ENCODE data around the gene HCRTR1. TPM values are rescaled to one million over a fixed set of nuclear protein-coding genes. Genes with fewer than 3 reads are reported as not detected.

HCRTR1 gene
- polyA plus RNA-seq, 12 donors: 0.15 to 1.2 (median 0.23) TPM; not detected in 7

DNA sequence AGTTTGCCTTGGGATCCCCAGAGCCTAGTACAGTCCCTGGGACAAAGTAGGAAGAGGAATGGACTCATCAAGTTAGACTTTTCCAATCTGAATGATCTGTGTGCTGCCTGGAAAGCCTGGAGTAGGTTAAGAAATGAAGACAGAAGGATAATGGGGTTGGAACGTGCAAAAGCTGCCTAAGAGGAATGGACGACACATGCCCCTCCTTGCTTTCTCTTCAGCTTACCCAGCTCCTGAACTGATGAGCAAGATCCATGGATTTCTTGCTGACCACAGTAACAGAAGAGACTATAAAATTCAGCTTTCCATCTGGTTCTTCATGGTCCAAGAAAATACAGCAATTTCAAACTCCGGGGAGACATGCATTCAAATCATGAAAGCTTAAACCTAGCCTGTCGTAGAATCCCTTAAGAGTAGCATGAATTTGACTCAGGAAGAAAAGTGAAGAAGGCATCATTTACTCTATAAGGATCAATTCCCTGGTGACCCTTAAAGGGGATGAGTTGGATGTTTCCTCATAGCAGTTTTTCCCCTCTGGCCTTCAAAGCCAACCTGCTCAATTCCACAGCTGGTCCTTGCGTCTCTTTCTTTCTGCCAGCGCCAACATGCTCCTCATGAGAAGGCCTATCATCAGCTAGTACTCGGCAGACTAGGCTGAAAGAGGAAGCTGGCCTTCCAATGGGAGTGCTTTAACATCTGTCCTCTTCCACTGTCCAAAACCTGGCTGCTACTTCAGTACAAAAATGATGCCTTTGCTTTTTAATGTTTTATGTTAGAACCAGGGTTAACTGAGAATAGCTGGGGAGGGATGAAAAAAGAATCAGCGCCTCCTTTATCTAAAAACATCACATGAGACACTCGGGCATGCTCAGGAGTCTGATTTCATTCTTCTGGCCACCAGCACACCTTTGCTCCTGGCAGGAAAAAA, 32.9 kb downstream of the HCRTR1 start:
- no peak for DNase-seq

DNA sequence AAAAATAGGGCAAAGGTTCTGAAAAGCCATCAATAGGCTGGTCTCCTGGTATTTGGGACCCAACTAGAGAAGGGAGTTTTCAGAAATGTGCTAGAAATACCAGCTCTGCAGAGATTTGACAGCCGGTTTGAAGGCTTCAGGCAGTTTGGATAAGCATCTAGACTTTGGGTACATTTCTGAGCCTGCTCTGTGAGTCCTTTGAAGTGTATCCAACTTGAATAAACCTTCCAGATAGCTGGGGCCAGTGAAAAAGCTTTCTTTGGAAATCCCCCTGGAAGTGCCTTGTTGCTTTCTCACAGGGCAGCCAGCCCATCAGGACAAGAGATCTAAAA, 33.6 kb downstream of the HCRTR1 start:
- no peak for DNase-seq

DNA sequence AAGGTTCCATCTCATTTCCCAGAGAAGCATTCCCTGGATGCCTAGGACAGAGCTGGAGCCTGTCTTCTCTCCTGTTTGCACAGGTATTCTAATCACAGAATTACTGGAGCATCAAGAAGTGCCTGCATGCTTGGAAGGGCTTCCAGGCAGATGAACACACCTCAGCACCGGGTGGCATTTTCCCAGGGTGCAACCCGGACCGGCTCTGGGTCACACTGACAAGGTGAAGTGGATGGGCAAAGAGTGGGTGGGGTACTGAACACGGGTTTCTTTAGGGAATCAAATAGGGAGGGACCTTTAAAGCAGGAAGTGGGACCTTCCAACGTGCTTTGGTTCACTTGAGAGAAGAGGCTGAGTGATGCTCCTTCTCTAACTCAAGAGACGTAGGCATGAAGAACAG, 34.3 kb downstream of the HCRTR1 start:
- no peak for DNase-seq

DNA sequence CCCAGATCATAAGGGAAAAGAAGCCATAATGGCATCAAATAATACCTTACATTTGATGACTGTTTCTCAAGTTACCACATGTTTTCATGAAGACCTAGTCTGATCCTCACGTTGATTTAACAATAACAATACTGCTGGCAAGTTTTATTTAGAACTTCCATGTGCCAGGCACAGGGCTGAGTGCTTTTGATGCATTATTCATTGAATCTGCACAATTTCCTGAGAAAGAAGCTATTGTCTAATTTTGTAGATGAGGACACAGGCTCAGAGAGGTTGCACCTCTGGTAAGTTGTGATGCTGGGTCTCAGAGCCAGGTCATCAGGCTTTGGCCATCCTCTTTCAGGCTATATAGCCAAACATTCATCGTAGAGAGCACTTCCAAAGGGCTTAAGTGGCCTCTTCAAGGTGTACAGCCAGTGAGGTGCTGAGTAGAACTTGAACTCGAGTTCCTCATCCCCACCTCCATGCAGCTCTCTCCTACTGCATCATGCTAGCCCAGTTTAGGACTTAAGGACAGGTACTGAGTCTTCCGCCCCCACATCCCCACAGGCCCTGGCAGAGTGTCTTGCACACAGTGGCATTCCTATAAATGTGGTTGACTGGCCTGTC, 35.5 kb downstream of the HCRTR1 start:
- DNase-seq: no peak

DNA sequence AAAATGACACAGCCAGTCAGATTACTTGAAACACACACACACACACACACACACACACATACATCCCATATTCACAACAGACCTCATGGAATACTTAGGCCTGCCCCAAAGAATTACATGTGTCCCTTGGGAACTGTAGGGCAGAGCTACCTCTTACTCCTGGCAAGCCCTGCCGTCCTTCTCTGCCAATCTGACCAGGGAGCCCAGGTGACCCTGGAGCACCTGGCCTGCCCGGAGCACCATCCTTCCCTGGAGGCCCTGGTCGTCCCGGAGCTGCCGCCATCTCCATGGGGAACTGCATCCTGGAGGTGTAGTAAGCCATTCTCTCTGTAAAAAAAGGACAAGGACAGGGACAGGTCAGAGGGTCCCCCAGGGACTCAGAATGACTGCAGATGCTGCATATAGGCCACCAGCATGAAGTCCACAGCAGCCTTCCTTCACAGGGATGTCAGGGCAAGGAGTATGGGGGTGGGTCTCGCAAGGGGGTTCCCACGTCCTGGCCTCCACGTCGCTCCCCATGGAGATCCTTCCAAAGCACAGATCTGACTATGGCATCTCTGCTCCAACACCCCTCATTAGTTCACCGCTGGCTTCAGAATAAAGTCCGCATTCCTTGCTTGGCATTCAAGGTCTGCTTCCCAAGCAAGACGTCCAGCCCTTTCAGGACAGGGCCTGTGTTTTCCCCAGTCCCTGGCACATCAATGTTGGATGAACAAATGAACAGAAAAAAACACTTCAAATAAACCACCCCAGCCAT, 36.4 kb downstream of the HCRTR1 start:
- DNase-seq: no peak

DNA sequence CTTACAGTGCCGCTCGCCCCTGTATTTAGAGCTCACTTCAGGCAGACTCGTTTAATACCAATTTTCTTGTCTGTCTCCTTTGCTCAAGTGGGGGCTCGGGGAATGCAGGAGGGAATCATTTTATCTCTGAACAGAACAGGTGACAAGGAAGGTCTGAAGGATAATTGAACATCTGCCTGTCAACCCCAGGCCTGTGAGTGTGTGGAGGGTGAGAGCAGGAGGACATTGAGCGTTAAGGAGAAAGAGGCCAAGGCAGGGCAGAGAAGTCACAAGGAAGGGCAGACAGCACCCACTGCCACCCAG, 36.9 kb downstream of the HCRTR1 start:
- no peak for DNase-seq

DNA sequence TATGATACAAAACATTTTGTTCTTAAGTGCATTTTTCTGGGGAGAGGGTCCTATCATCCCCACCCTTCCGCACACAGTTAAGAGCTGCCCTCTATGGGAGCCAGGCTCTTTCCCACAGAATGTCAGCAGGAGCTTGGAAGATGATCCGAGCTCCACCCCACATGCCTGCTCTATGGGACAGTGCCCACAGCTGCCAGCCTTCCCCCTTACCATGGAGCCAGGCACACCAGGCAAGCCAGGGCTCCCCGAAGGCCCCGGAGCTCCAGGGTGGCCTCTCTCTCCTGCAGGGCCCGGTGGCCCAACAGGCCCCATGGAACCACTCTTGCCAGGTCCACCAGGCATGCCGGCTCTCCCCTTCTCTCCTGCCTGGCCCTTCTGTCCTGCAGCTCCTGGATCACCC, 37.6 kb downstream of the HCRTR1 start:
- no peak for DNase-seq

DNA sequence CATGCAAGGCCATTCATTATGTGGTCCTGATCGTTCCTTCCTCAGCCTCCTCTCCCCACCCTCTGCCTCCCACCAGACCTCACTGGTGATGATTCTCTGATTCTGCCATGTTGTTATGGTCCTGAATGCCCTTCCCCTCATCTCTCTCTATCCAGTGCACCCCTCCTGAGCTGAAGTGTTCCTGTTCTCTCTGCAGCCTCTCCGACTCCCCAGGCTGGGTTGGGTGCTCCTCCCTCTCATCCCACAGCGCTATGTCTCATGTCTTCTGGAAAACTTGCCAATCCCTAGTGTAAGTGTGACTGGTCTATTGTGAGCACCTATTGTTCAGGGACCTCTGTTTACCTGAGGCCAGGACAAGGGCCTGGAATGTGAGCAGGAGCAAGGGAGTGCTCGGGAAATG, 38.3 kb downstream of the HCRTR1 start:
- no peak for DNase-seq

DNA sequence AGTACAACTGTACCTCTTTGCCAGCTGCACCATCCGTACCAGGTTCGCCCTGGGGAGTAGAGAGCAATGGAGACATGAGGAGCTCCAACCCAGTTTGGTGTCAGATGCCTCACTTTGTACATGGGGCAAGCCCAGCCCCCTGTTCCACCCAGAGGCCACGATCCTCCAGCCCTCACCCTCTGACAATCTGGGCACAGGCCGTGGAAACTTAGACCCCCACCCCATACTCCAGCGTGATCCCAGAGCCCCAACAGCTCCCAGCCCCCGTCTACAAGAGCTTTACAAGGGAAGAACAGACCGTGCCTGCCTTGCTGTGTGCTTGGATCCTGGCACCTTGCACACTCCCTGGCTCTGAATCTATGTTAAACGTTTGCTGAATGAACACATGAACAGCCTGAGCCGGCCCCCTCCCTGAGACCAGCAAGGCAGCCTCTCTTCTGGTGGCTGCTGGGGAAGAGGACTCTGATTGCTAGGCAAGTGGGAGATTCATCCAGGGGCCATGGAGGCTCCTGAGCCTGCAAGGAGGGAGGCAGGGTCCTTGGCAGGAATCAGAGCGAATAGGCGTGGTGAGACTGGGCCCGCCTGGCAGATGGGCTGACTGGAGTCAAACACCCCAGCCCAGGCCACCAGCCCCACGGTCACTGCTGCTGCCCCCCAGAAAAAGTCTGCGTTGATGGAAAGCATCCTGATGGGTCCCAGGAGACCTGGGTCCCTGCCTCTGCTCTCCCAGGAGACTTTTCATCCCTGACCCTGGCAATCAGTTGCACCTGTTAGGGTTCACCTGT, 39.7 kb downstream of the HCRTR1 start:
- DNase-seq: no peak

DNA sequence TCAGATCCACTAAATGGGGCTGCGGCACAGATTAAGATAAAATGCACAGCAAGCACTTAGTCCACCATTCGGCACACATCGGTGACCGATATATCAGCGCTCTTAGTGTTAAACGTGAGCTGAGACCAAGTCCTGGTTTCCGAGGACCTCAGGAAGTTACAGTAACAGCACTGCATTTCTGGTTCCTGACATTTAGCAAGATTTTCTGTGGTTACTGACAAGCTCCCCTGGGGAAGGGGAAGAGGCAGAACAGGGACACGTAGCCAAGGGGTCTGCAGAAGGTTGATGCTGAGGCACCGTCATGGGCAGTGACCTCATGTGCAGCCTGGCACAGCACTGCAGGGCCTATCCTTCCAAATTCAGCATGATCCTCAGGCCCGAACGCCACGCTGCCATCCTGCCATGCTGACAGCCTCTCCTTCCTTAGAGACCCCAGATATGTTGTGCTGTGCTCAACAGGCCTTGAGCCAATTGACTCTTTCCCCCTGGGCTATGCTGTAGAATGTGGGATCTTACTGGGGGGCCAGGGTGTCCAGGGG, 40.6 kb downstream of the HCRTR1 start:
- DNase-seq: no peak

DNA sequence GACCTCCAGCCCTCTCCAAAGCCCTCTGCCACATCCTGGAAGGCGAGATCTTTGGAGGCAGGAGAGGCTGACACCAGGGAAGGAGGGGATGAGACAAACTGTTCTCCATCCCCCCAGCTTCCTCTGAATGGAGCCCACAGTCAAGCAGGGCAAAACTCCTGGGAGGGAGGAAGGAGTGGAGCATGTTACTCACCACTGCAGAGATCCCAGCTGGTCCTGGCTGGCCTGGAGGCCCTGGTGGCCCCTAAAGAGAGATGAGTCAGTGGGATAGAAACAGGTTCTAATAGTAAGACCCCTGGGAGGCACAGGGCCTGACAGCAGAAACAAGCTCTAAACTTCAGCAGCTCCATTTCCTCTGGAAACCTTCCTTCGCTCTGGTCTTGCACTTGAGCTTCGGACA, 41.2 kb downstream of the HCRTR1 start:
- no peak for DNase-seq

DNA sequence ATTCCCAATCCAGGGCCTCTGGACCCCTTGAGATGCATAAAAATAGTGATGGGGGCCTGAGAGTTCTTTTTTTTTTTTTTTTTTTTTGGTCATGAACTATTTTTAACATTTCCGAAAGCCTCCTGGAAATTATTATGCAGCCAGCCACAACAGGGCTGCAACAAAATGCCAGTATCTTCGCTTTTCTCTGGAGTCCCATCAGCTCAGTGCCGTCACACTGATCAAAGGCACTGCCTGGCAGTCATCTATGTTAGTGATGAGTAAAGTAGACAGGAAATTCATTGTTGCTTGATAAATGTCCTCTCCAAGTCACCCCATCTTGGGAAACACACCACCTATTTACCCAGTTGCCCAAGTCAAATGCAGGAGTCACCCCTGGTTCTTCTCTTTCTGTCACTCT, 42.4 kb downstream of the HCRTR1 start:
- no peak for DNase-seq

DNA sequence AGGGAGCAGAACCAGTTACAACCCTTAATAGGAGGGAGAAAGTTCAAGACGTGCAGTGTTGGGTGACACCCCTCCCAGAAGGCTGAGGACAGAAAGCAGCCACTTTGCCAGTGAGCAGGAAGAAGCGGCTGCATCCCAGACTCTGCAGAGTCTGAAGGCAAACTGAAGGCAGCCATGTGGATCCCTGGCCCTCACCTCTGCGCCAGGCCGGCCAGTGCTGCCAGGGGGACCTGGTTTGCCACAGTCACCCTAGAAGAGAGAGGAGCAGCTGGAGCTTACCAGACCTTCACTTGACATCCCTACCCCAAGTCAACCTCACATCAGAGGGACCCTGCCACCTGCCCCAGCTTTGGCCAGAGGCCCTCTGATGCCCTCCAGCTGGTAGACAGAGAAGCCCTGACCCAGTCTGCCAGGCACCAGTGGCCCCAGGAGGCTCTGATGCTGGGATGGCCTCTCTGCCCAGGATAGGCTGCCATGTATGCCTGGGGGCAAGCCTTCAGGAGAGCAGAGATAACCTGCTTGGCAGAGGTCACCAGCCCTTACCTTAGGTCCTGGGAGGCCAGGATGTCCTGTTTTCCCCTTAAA, 43.5 kb downstream of the HCRTR1 start:
- no peak for DNase-seq

DNA sequence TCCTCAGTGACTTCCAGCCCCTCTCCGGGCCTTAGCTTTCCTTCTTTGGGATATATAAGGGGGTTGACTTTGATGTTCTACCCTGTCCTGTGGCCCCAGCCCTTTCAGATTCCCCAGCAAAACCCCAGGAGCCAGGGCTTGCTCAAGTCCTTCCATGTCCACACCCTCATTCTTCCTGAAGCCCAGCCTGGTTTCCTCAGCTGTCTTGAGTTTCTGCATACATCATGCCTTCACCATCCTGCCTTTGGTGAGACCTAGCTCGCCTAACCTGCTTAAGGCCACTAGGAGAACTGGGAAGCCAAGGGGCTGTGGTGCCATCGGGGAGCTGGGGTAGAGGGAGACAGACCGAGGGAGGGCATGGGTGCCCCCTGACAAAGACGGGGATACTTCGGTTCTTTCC, 44.4 kb downstream of the HCRTR1 start:
- no peak for DNase-seq

DNA sequence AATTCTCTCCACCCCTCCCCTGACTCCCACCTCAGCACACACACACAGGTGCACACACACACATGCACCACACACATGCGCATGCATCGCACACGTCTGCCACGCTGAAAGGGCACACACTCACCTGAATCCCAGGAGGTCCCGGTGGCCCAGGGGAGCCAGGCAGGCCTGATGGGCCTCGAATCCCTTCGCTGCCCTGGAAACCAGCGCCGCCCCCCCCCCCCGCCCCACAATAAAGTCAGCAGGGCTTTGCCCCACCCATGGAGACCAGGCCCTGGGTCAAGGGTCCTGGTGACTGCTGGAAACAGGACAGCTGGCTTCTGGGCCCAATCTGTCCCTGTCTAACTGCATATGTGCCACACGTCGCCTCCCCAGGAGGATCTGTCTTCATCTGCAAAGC, 45.0 kb downstream of the HCRTR1 start:
- DNase-seq: no peak

DNA sequence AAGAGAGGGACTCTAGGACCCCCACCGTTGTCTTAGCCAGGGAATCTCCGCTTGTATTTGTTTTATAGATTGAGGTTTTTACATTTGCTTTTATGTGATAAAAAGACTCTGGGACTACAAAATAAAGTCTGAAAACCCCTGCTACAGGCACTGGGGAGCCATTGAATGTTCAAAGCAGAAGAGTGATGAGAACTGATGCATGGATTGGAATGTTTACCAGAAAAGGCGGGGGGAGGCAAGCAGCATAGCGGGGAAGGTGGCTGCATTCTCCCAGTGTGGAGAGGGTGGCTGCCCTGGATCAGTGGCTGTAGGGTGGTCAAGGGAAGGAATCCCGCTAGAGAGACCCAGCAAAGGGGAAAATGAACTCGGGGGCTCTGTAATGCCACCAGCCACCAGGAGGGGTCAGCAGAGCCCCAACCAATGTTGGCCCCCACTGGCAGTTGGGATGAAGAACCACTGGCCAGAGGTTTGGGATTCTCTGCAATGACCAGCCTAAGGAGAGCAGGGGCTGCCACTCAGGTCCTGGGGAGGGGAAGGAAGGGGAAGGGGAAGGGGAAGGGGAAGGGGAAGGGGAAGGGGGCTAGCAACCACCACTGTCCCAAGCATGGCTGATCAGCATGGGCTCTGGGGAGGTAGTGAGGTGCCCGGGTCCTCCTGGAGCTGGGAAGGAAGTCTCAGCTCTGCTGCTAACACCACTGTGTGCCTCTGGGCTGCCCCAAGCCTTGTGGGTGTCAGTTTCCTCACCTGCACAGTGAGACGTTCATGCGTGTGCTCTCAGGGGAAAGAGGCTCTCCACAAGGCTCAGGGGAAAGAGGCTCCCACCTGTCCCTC, 46.3 kb downstream of the HCRTR1 start:
- DNase-seq: peak; percentile 68

DNA sequence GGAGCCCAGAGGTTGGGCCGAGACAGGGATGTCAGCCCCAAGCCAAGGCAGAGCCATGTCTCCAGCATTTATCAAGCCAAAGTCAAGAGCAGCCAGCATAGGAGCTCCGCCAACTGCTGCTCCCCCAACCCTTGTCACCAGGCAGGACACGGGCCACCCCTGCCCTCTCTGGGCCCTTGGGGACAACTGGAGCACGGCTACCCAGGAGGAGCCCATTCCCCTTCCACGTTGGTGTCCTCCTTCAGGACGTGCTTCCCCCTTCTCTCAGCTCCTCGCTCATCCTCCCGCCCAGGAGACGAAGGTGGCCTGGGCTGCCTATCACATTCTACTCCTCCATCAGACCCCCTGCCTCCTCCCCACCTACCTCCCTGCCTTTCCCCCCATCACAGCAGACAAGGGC, 47.0 kb downstream of the HCRTR1 start:
- no peak for DNase-seq

DNA sequence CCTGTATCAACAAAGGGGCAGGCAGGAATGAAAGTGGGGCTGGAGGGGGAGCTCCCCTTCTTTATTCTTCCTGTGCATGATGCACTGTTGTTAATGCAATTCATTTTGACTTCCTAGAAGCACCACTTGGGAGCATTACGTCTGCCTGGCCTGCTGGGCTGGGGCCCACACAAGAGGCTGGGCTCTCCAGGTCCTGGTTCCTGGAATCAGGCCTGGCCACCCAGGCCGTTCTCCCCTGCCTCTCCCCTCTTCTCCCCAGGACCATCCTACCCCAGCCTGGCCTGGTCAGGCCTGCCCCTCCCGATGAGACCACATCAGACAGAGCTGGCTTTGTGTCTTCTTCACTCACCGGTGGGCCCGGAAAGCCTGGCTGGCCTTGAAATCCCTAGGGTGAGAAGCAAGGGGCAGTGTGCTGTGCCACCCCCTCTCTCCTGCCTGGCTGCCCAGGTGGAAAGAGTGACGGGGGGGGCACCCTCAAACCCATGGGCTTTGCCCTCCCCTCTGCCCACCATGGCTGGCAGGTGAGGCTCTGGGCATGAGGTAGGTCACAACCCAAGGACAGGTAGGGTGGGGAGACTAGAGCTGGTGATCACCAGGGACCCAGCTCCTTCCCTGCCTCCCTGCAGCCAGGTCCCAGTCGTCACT, 47.9 kb downstream of the HCRTR1 start:
- peak; percentile 72 for DNase-seq

DNA sequence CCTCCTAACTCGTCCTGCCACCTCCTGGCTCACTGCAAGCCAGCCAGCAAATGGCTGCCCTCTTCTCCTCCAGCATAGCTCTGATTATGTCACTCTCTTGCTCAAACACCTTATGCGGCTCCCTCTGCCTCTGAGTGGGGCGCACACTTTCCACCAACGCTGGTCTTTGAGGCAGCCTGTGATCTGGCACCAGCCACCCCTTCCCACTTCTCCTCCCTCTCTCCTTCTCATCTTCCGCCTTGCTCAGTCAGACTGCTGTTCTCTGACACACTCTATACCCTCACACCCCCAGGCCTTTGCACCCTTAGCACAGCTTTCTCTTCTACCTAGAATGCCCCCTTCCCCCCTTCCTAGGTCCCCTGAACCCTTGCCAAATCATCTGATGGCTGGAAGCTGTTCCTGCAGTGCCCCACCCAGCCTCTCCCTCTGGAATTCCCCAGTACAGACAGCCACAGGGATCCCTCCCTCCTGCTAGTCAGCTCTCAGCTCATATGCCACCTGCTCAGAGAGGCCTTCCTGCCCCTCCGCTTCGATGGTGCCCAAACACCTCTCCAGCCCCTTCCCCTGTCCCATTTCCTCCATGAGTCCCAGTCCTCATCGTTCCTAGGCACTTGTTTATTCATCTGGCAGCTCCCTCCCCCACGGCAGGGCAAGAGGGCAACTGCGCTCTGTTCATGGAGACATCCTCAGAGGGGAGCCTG, 48.9 kb downstream of the HCRTR1 start:
- DNase-seq: no peak
